GM10266 (cell line): Measurements from ENCODE around the gene MACROD2.

ENCODE experiments used
- DNase-seq: peaks from one replicate; pipeline ENCODE4 v3.0.0; 2012; ENCODE audit errors: extremely low spot score
- CTCF ChIP-seq: IDR thresholded peaks from 2 replicates; pipeline ENCODE4 v1.5.1; 2012; ENCODE audit warnings: mild to moderate bottlenecking, low read depth; ENCODE audit not compliant: control insufficient read depth, insufficient read depth; ENCODE audit errors: missing control alignments

The MACROD2 gene

GRCh38 chr20:15632680-15633079 lies 1637.4 kb downstream of the MACROD2 start:
- DNase-seq: no peak
- TF ChIP-seq CTCF: no peak

GRCh38 chr20:15634102-15634501 lies 1638.8 kb downstream of the MACROD2 start:
- no peak for DNase-seq
- TF ChIP-seq CTCF: no peak

- no peak for DNase-seq
These were observed 1642.2 kb downstream of the MACROD2 start for GRCh38 chr20:15637546-15637945.

DNA sequence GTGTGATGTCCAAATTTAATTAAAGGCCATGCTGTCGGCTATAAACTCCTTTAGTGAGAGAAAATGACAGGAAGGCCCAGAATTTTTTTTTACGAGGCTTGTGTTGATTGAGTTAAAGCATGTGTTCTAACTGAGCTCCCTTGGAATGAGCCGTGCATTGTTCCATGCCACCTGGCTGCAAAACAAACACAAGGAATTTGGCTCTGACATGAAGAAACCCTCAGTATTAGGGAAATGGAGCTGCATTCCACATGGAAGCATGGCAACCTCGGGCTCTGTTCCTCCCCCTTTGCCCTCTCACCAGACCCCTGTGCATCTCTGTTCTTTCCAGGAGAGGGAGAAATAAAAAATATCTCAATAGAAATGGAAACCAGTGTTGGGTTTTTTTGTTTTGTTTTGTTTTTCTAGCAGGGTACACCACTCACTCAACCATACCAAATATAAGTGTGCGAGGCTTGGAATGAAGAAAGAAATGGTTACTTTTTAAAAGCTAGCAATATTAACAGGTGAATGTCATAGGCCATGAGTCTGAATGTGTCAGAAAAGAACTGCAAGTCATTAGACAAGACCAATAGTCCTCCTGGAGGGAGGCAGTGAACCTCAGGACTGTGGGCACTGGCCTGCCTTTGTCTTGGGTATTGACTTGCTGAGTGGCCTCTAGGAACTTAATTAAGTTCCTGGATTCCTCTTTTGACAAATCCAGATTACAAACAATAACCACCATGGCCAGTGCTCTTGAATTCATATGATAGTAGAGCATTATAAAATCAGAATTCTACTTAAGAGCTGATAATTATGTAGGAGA lies 1642.8 kb downstream of the MACROD2 start:
- TF ChIP-seq CTCF: no peak
- DNase-seq: no peak

More at GRCh38 chr20:15637546-15637945, 1642.2 kb downstream of the MACROD2 start:
- no peak for TF ChIP-seq CTCF

- no peak for TF ChIP-seq CTCF
- DNase-seq: no peak
These were observed 1643.5 kb downstream of the MACROD2 start for GRCh38 chr20:15638816-15639215.

GRCh38 chr20:15639839-15640238 lies 1644.5 kb downstream of the MACROD2 start:
- no peak for DNase-seq
- TF ChIP-seq CTCF: no peak

DNA sequence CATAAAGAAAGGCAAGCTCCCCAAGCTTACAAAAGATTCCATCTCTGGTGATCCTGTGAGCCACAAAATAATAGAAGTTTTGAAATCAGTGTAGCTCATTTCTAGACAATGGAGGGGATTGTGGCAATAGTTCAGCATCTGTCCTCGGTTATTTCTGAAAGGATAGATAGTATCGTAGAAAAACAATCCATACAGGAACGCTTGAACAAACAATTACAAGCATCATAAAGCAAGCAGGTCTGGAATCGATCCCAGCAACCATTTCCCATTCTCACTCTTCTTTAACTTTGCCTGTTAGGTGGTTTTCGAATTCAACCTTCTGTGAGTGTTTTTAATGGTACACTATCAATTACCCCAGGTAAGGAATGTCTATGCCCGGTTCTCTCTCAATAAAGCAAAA lies 1646.8 kb downstream of the MACROD2 start:
- TF ChIP-seq CTCF: no peak
- DNase-seq: no peak
